MCF 10A (cell line): Measurements from ENCODE around the gene TMEM161B. TPM values are rescaled to one million over a fixed set of nuclear protein-coding genes. Genes with fewer than 3 reads are reported as not detected.
A peak's percentile ranks its signal among the peaks of the same experiment; 100 is the strongest.
"Not testable (repeated sequence)": the region's sequence is repeated elsewhere in the genome, so short reads cannot be mapped to it uniquely, and the experiment has no call there.

ENCODE experiments used
- BruUV-seq: library from RNA; stranded (reverse); fragments of 400-500 nt; replicated peaks from 2 replicates; lab custom pipeline; 2021; lab: Mats Ljungman, UMichigan
- CTCF ChIA-PET: fragments of 300-600 bp; sonication (Branson Sonifier 250); formaldehyde crosslinking; extraction: SDS; loops from one replicate; lab custom pipeline; 2021; ENCODE audit warnings: antibody characterized with exemption, inconsistent platforms; lab: Yijun Ruan, JAX
- POLR2A ChIA-PET: fragments of 300-600, 350-650 bp; sonication (Branson Sonifier 250); formaldehyde crosslinking; extraction: SDS; loops from one replicate; lab custom pipeline; 2020; ENCODE audit warnings: antibody characterized with exemption, inconsistent platforms; lab: Yijun Ruan, JAX
- DNase-seq: peaks from one replicate; pipeline ENCODE4 v3.0.0-alpha.2; 2018; ENCODE audit not compliant: unreplicated experiment
- H3K27ac Mint-ChIP-seq: one replicate; pipeline ENCODE4 v1.8.0; 2022; ENCODE audit warnings: mild to moderate bottlenecking, low read depth, mixed read lengths; ENCODE audit not compliant: unreplicated experiment
- H3K27me3 Mint-ChIP-seq: one replicate; pipeline ENCODE4 v1.8.0; 2022; ENCODE audit warnings: mixed read lengths; ENCODE audit not compliant: insufficient read depth, unreplicated experiment
- H3K36me3 Mint-ChIP-seq: one replicate; pipeline ENCODE4 v1.8.0; 2022; ENCODE audit warnings: mild to moderate bottlenecking, moderate library complexity, mixed read lengths; ENCODE audit not compliant: insufficient read depth, unreplicated experiment
- H3K4me1 Mint-ChIP-seq: one replicate; pipeline ENCODE4 v1.8.0; 2022; ENCODE audit warnings: mixed read lengths; ENCODE audit not compliant: insufficient read depth, unreplicated experiment
- H3K4me3 Mint-ChIP-seq: one replicate; pipeline ENCODE4 v1.8.0; 2022; ENCODE audit warnings: mild to moderate bottlenecking, moderate library complexity, mixed read lengths; ENCODE audit not compliant: unreplicated experiment
- H3K9me3 Mint-ChIP-seq: one replicate; pipeline ENCODE4 v1.8.0; 2022; ENCODE audit warnings: mixed read lengths; ENCODE audit not compliant: unreplicated experiment
- CTCF ChIP-seq: fragments of 200-600 bp; IDR thresholded peaks from one replicate; pipeline ENCODE4 v1.8.0; 2022; ENCODE audit warnings: antibody characterized with exemption, mild to moderate bottlenecking; ENCODE audit not compliant: unreplicated experiment
- intact Hi-C: fragments of 100-400 bp; cut with micrococcal nuclease; formaldehyde crosslinking; loops from 2 replicates; pipeline ENCODE4 v1.14.1; 2022
- total RNA-seq: library from RNA; stranded (reverse); gene quantifications from 2 replicates; pipeline ENCODE4 v1.2.3, GENCODE V29; 2022

TMEM161B gene
- total RNA-seq, 1 experiment from 2014 or later = 14.0 TPM

GRCh38 chr5:88188458-88189132, 80.0 kb downstream of the TMEM161B start:
- DNase-seq = peak; percentile 4
- no peak overlapping the region for H3K4me3 Mint-ChIP-seq

DNA sequence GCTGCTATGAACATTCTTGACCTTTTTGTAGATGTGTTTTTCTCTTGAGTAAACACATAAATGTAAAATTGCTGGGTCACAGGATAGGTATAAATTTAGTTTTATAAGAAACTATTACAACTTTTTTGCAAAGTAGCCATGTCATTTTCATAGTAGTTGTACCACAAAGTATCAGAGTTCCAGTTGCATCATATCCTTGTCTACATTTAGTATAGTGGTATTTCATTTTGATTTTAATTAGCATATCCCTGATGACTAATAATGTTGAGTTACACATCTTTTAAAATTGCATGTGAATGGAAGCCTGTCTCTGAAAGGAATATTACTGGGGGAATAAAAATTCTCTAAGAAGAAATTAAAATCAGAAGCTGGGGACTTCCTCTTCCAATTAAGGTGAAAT, 85.4 kb downstream of the TMEM161B start:
- Mint-ChIP-seq H3K4me3 (no peak overlapping the region), H3K27ac (no peak overlapping the region), H3K36me3 (peaks cover 9% of the 10 kb centered on the region), H3K27me3 (no peaks in the 10 kb centered on the region), H3K4me1 (no peaks in the 10 kb centered on the region), H3K9me3 (no peaks in the 10 kb centered on the region)
- BruUV-seq = no TSS peak
- ChIA-PET CTCF (no interaction called here), POLR2A (no interaction called here)
- intact Hi-C loops = no loop called here
- no peak for TF ChIP-seq CTCF
- no peak for DNase-seq

More at GRCh38 chr5:88188458-88189132, 80.0 kb downstream of the TMEM161B start:
- peaks cover 15% of the 10 kb centered on the region for H3K9me3 Mint-ChIP-seq
- no peak overlapping the region for H3K27ac Mint-ChIP-seq
- H3K4me1 Mint-ChIP-seq = no peaks in the 10 kb centered on the region
- intact Hi-C loops = no loop called here
- BruUV-seq = no TSS peak
- TF ChIP-seq CTCF = no peak
- CTCF ChIA-PET = interaction anchor here (0.6 kb wide), 1 partner anchor 32 kb away, joined by 3 read pairs; no protein-coding TSS in a partner anchor
- peaks cover 38% of the 10 kb centered on the region for H3K36me3 Mint-ChIP-seq
- no peaks in the 10 kb centered on the region for H3K27me3 Mint-ChIP-seq
- POLR2A ChIA-PET = interaction anchor here (0.6 kb wide), 1 partner anchor 265 kb away, joined by 3 read pairs; no protein-coding TSS in a partner anchor

DNA sequence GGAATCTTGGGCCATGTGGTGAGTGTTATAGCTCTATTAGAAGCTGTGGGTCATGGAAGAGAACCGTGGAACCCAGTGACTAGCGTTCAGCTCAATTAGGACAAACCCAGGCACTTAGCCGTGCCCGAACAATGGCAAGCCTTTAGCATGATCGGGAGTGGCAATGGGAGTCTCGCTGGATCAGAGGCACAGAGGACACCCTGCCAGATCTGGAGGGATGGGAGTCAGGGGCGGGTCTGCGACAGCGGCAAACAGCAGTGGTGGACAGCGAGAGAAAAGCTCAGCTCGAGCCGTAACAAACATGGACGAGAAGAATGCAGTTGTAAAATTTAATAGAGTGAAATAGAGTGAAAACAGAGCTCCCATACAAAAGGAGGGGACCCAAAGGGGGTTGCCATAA, 91.2 kb downstream of the TMEM161B start:
- H3K27me3 Mint-ChIP-seq, CTCF ChIA-PET, H3K36me3 Mint-ChIP-seq, POLR2A ChIA-PET, H3K9me3 Mint-ChIP-seq, H3K4me3 Mint-ChIP-seq, DNase-seq, H3K27ac Mint-ChIP-seq, H3K4me1 Mint-ChIP-seq, BruUV-seq, intact Hi-C loops: not testable (repeated sequence)

DNA sequence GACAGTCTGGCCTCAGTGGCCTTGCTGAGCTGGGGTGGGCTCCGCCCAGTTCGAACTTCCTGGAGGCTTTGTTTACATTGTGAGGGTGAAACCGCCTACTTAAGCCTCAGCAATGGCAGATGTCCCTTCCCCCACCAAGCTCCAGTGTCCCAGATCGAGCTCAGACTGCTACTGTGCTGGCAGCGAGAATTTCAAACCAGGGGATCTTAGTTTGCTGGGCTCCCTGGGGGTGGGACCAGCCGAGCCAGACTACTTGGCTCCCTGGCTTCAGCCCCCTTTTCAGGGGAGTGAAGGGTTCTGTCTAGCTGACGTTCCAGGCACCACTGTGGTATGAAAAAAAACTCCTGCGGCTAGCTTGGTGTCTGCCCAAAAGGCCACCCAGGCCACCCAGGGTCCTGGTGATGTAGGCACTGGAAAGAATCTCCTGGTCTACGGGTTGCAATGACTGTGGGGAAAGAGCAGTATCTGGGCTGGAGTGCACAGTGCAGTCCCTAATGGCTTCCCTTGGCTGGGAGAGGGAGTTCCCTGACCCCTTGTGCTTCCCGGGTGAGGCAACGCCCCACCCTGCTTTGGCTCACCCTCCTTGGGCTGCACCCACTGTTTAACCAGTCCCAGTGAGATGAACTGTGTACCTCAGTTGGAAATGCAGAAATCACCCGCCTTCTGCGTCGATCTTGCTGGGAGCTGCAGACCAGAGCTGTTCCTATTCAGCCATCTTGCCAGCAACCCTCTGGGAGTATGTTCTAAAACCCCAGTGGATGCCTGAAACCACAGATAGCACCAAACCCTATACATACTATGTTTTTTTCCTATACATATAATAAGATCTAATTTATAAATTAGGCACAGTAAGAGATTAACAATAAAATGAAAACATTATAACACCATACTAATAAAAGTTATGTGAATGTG, 95.5 kb downstream of the TMEM161B start:
- peaks cover 17% of the 10 kb centered on the region for H3K9me3 Mint-ChIP-seq
- BruUV-seq = no TSS peak
- DNase-seq = no peak

More for the DNA sequence above, 95.5 kb downstream of the TMEM161B start:
- Mint-ChIP-seq H3K36me3 (no peaks in the 10 kb centered on the region), H3K27me3 (no peaks in the 10 kb centered on the region), H3K4me3 (no peak overlapping the region), H3K27ac (no peak overlapping the region), H3K4me1 (no peaks in the 10 kb centered on the region)
- ChIA-PET CTCF (interaction anchor here (0.6 kb wide), 1 partner anchor 60 kb away, joined by 5 read pairs; no protein-coding TSS in a partner anchor), POLR2A (no interaction called here)
- intact Hi-C loops = no loop called here
- TF ChIP-seq CTCF = no peak
